GM21381 (cell line): ENCODE results near the gene CD14.
"Not testable (repeated sequence)": the region's sequence is repeated elsewhere in the genome, so short reads cannot be mapped to it uniquely, and the experiment has no call there.

ENCODE experiments used
- ATAC-seq: cut with Tn5 transposase; IDR thresholded peaks from one replicate; pipeline ENCODE4 v1.9.1; 2021; ENCODE audit warnings: mild to moderate bottlenecking, moderate library complexity; ENCODE audit not compliant: unreplicated experiment

The CD14 gene

DNA sequence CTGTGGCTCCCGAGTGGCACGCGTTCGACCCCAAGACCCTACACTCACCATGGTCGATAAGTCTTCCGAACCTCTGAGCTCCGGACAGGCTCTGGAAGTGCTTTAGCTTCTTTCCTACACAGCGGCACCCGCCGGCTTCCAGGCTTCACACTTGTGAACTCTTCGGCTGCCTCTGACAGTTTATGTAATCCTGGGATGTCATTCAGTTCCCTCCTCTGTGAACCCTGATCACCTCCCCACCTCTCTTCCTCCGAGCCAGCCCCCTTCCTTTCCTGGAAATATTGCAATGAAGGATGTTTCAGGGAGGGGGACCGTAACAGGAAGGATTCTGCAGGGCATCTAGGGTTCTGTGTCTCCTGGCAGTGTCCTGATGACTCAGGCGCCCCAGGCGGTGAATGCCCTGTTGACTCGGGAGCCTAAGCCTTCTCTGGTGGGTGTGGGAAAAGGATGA is at the start of gene CD14:
TSS of gene CD14 (minus strand) at position 155 of the 451 bp plus-strand sequence. CDS start at position 51, 104 bp downstream.
- peak; percentile 18 for ATAC-seq

DNA sequence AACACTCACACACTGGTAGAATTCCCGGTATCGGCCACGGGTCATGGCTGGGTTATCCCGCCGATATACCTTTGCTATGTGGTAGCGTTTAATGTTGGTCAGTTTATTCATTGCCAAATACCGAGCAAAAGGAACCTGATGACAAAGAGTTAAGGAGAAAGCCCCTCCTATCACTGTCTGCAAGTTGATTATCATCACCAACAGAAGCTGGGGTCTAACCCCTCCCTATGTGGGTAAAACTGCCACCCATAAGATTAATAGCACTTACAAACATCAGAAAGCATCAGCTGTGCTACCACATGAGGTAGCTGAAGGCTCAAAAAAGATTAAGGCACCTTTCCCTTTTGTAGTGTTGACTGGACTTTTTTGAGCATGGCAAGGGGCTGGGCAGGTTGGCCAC is 46.0 kb upstream of the CD14 start:
- ATAC-seq, result no peak

DNA sequence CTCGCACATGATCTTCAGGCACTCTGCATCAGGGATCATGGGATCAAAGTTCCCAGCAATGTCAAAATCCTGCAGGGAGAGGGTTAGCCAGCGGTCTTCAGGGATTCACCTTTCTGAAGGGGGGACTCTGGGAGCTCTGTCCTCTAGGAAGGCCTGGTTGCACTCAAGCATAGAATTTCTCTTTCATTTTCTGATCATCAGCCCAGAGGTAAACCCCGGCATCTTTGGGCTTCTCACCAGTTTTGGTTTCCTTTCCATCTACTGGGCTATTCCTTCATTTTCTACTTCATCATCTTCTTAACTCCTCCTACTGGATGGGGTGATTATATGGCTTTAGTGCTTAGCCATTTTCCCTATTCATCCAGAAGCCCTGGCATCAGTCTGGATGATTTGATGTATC is 45.0 kb upstream of the CD14 start:
- peak; percentile 52 for ATAC-seq

GRCh38 chr5:140674629-140675028 is 41.7 kb upstream of the CD14 start:
- ATAC-seq, result no peak

- ATAC-seq, result no peak
These were observed 41.2 kb upstream of the CD14 start for GRCh38 chr5:140674211-140674610.

GRCh38 chr5:140673187-140673976 is 40.4 kb upstream of the CD14 start, which contains the start of gene DND1:
Gene DND1, minus strand, starts transcription at chr5:140673576. Its CDS starts 34 bp downstream, at chr5:140673542.
- ATAC-seq, result no peak

DNA sequence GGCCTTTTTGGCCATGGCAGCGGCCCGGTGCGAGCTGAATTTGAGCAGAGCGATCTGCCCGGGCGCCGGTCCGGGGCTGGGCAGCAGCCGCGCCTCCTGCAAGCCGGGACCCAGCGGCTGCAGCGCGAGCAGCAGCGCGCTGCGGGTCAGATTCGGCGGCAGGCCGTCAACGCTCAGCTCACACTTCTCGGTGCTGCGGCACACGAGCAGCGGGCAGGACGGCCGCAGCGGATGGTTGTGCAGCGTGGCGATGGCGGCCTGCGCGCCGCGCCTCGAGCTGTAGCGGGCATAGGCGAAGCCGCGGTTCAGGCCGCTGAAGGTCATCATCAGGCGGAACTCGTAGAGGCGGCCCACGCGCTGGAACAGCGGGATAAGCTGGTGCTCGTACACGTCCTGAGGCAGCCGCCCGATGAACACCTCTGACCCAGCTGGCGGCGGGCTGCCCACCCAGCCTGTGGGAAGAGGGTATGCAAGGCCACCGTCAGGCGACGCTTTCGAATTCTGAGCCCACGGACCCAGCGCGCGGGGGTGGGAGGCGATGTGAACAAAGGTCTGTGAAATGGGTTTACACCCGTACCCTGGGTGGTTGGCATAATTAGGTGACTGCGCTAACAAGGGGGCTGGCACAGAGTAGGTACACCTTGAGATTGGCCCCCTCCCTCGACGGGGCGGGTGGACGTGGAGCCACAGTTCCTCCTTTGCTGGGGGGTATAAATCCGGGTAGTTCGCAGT is 39.6 kb upstream of the CD14 start:
- no peak for ATAC-seq

DNA sequence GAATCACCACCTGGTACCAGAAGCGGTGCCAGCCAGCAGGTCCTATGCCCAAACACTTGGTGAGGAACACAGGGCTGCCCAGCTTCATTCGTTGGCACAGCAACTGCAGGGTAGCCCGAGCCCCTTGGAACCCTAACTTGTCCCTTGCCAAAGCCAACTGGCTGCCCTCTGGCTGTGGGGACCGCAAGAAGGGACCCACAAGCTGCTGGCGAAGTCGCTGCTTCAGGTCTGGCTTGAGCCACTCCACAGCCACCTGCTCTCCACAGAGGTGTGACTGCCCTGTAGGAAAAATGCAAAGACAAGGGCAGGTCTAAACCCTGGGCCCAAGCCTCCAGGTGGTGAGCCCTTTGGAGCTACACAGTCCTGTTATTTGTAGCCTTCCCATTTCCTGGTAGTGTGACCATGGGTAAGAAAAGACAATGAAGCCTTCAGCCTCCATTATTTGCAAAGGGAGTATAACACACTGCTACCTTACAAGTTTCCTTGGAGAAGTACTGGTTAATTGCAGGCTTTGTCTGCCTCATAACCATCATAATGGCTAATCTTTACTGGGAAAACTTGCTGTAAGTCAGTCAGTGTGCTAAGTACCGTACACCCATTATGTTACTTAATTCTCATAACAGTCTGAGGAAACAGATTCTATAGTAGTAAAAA is 38.6 kb upstream of the CD14 start:
- ATAC-seq, result no peak

GRCh38 chr5:140671035-140671434 is 38.1 kb upstream of the CD14 start:
- not testable (repeated sequence) for ATAC-seq

GRCh38 chr5:140664359-140665119 is 31.6 kb upstream of the CD14 start, which contains the start of gene WDR55:
Gene WDR55, plus strand, starts transcription at chr5:140664904. Its CDS starts 9 bp downstream, at chr5:140664913.
- ATAC-seq, result peak; percentile 93

DNA sequence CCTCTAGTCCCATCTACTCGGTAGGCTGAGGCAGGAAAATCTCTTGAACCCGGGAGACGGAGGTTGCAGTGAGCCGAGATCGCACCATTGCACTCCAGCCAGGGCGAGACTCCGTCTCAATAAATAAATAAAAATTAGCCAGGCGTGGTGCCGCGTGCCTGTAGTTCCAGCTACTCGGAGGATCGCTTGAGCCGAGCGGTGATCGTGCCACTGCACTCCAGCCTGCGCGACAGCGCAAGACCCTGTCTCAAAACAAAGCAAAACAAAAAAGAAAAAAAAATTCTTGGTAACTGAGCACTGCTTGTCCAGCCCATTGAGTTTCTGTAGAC is 31.0 kb upstream of the CD14 start:
- ATAC-seq, result no peak

DNA sequence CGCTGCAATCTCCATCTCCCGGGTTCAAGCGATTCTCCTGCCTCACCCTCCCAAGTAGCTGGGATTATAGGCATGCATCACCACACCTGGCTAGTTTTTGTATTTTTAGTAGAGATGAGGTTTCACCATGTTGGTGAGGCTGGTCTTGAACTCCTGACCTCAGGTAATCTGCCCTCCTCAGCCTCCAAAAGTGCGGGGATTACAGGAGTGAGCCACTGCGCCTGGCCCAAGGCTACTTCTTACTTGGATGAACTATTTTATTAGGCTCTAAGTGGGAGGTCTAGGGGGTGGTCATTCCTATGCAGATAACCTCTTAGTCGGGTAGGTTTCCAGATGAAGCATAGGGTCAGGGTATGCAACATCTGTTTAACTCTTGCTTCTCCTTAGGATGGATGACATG is 27.4 kb upstream of the CD14 start:
- ATAC-seq, result not testable (repeated sequence)

GRCh38 chr5:140658870-140659269 is 25.9 kb upstream of the CD14 start:
- ATAC-seq, result no peak

DNA sequence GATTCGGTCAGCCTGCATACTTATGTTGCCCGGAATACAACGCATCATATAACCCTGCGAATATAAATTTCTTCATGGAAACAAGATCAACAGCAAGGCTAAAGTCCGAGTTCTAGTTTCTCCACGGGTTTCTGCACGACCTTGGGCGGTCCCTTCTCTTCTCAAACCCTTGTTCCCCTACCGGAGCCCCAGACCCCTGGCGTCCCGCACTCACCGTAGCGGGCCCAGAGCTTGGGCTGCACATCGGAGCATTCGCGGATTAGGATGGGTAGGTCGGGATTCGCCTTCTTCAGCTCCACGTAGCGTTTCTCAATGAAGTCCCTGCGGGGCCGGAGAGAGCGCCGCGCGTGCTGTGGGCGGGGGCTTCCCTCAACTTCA is 14.1 kb upstream of the CD14 start:
- no peak for ATAC-seq

DNA sequence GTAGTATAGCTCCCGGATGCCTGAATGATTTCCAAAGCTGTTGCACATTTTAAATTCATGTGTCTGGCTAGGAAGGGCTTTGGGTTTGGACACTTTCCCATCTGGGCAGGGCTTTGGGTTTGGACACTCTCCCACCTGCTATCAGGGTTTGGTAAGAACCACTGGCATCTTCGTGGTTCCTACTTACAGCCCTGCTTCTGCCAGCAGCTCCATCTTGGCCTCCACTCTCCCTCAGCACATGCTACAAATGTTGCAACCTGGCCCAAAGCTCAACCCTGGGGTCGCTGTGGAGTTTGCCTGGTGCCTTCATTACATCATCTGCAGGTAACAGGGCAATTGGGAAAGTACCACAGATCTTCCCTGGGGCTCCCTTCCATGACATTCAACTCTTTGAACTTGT is 9.7 kb upstream of the CD14 start:
- ATAC-seq, result no peak

DNA sequence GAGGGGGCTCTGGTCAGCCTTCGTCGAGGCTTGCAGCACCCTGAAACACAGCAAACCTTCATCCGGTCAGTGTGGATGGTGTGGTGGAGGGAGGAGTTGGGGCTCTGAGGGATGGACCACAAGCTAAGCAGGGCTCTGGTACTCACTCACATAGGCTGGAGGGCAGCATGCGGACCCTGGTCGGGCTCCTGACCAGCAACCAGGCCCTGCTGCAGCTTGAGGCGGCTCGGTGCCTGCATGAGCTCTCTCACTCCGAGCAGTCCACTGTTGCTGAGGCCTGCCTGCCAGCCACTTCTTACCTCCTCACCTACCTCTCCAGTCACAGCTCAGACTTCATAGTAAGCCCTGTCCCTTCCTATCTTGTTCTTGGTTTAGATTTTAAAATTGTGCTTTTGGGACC is 8.7 kb upstream of the CD14 start:
- ATAC-seq, result no peak

- peak; percentile 97 for ATAC-seq
These were observed 6.4 kb upstream of the CD14 start, which contains the start of gene TMCO6 for GRCh38 chr5:140639148-140639981. Gene TMCO6, plus strand, starts transcription at chr5:140639451. Its CDS starts 77 bp downstream, at chr5:140639528.

- not testable (repeated sequence) for ATAC-seq
These were observed 5.8 kb upstream of the CD14 start for GRCh38 chr5:140638898-140639147.

GRCh38 chr5:140637371-140638100 is 4.6 kb upstream of the CD14 start:
- ATAC-seq, result no peak
